CD14-positive monocyte (primary cell): ENCODE data around the gene HEY2. TPM values are rescaled to one million over a fixed set of nuclear protein-coding genes. Genes with fewer than 3 reads are reported as not detected.

Source experiments
- DNase-seq, 3 donors: peaks; one replicate each; pipeline ENCODE4 v3.0.0-alpha.2; 2011 to 2022
- H2AFZ ChIP-seq: 2 replicates; pipeline ENCODE4 v1.6.0; 2012; ENCODE audit warnings: mild to moderate bottlenecking, low read depth, low read length, inconsistent platforms; ENCODE audit not compliant: insufficient read depth, poor library complexity, severe bottlenecking
- H3K27ac ChIP-seq, 2 donors: 1 replicate in 1 of 2; 2 replicates in 1 of 2; pipeline ENCODE4 v1.5.1; 2012 to 2013; ENCODE audit warnings: low read length in 2 of 2, control low read depth in 1 of 2, inconsistent platforms in 1 of 2, low read depth in 1 of 2, mild to moderate bottlenecking in 1 of 2
- H3K27me3 ChIP-seq, 2 donors: one replicate each; pipeline versions ENCODE4 v1.6.0 to v1.6.1; 2011 to 2013; ENCODE audit warnings: low read length in 2 of 2; ENCODE audit not compliant: control insufficient read depth in 2 of 2, insufficient read depth in 2 of 2
- H3K36me3 ChIP-seq, 2 donors: replicated peaks in 1 of 2; 1 replicate in 1 of 2; 2 replicates in 1 of 2; pipeline versions ENCODE4 v1.5.1 to v1.6.1; 2012 to 2013; ENCODE audit warnings: low read length in 2 of 2, control low read depth in 1 of 2, inconsistent platforms in 1 of 2, mild to moderate bottlenecking in 1 of 2; ENCODE audit not compliant: insufficient read depth in 2 of 2, control insufficient read depth in 1 of 2
- H3K4me1 ChIP-seq, 2 donors: 1 replicate in 1 of 2; 2 replicates in 1 of 2; pipeline versions ENCODE4 v1.5.1 to v1.6.1; 2012 to 2013; ENCODE audit warnings: low read length in 2 of 2, control low read depth in 1 of 2, inconsistent platforms in 1 of 2, mild to moderate bottlenecking in 1 of 2, moderate library complexity in 1 of 2; ENCODE audit not compliant: insufficient read depth in 2 of 2, control insufficient read depth in 1 of 2
- H3K4me2 ChIP-seq: replicated peaks from 2 replicates; pipeline ENCODE3; 2012; ENCODE audit warnings: low read length, moderate library complexity, mild to moderate bottlenecking; ENCODE audit not compliant: poor library complexity, severe bottlenecking; ENCODE audit errors: extremely low read depth
- H3K4me3 ChIP-seq, 3 experiments: fragments of 200-600 bp in 1 of 3; sonication (generic) in 1 of 3; replicated peaks in 1 of 3; 1 replicate in 2 of 3; 2 replicates in 1 of 3; pipeline ENCODE4 v1.5.1; 2011 to 2013; ENCODE audit warnings: low read length in 3 of 3, mild to moderate bottlenecking in 3 of 3, control low read depth in 2 of 3, low read depth in 2 of 3, inconsistent platforms in 1 of 3, moderate library complexity in 1 of 3
- H3K79me2 ChIP-seq: 2 replicates; pipeline ENCODE4 v1.6.0; 2012; ENCODE audit warnings: mild to moderate bottlenecking, control low read depth, inconsistent platforms, low read length, moderate library complexity; ENCODE audit not compliant: insufficient read depth
- H3K9ac ChIP-seq: 2 replicates; pipeline ENCODE4 v1.6.0; 2017; ENCODE audit warnings: low read length, mild to moderate bottlenecking; ENCODE audit not compliant: insufficient read depth, poor library complexity, severe bottlenecking
- H3K9me3 ChIP-seq, 2 donors: replicated peaks in 1 of 2; 1 replicate in 1 of 2; 2 replicates in 1 of 2; pipeline versions ENCODE4 v1.5.1 to v1.6.1; 2012 to 2013; ENCODE audit warnings: low read length in 2 of 2, control low read depth in 1 of 2; ENCODE audit not compliant: control insufficient read depth in 1 of 2, insufficient read depth in 1 of 2
- H4K20me1 ChIP-seq: 2 replicates; pipeline ENCODE4 v1.6.0; 2012; ENCODE audit warnings: mild to moderate bottlenecking, low read length, control low read depth, moderate library complexity; ENCODE audit not compliant: insufficient read depth
- H3K27ac Mint-ChIP-seq, 7 donors: one replicate each; pipeline ENCODE4 v1.8.0; 2020; ENCODE audit warnings: mild to moderate bottlenecking in 7 of 7, mixed read lengths in 7 of 7, moderate library complexity in 6 of 7, inconsistent platforms in 2 of 7
- H3K27me3 Mint-ChIP-seq, 3 donors: one replicate each; pipeline ENCODE4 v1.8.0; 2021 to 2022; ENCODE audit warnings: low read depth in 3 of 3, mild to moderate bottlenecking in 3 of 3, mixed read lengths in 3 of 3, moderate library complexity in 3 of 3, inconsistent platforms in 1 of 3
- H3K36me3 Mint-ChIP-seq, 2 donors: one replicate each; pipeline ENCODE4 v1.8.0; 2020; ENCODE audit warnings: mixed read lengths in 2 of 2, inconsistent platforms in 1 of 2, mild to moderate bottlenecking in 1 of 2
- H3K4me1 Mint-ChIP-seq: one replicate; pipeline ENCODE4 v1.8.0; 2020; ENCODE audit warnings: mild to moderate bottlenecking, mixed read lengths
- H3K4me3 Mint-ChIP-seq, 2 donors: one replicate each; pipeline ENCODE4 v1.8.0; 2020; ENCODE audit warnings: mild to moderate bottlenecking in 2 of 2, mixed read lengths in 2 of 2, moderate library complexity in 1 of 2
- H3K9me3 Mint-ChIP-seq, 7 donors: one replicate each; pipeline ENCODE4 v1.8.0; 2020 to 2022; ENCODE audit warnings: mixed read lengths in 7 of 7, mild to moderate bottlenecking in 6 of 7, moderate library complexity in 6 of 7, inconsistent platforms in 2 of 7
- CTCF ChIP-seq: fragments of 200-600 bp; IDR thresholded peaks from one replicate; pipeline ENCODE4 v1.8.0; 2022; ENCODE audit warnings: antibody characterized with exemption, mild to moderate bottlenecking
- WGBS: methylation state at CpG from one replicate; pipeline ENCODE4 v1.1.5; 2013; ENCODE audit warnings: missing lambda C conversion rate; ENCODE audit not compliant: insufficient coverage; 5-methylcytosine and 5-hydroxymethylcytosine counted together
- intact Hi-C, 2 donors: fragments of 100-400 bp; cut with micrococcal nuclease; formaldehyde crosslinking; loops; one replicate each; pipeline versions ENCODE4 v1.15.0 to v1.15.1; 2023
- polyA plus RNA-seq, 3 donors: library from polyadenylated mRNA; depleted of rRNA in 1 of 3; unstranded in 2 of 3; stranded (reverse) in 1 of 3; fragments of 300-500 nt in 2 of 3; fragments of >200 nt in 1 of 3; fragmentation: Illumina TruSeq in 2 of 3; gene quantifications; 1 replicate in 2 of 3; 2 replicates in 1 of 3; pipeline ENCODE4 v1.2.3, GENCODE V29; 2012 to 2021

Gene HEY2
- polyA plus RNA-seq, 3 donors, result not detected

GRCh38 chr6:125727216-125727615 is 22.2 kb upstream of the HEY2 start:
- Histone ChIP-seq H3K4me2 (no peak overlapping the region), H4K20me1 (no peaks in the 10 kb centered on the region), H2AFZ (no peak overlapping the region), H3K4me1 (no peaks in the 10 kb centered on the region), H3K9me3 (no peaks in the 10 kb centered on the region), H3K4me3 (no peak overlapping the region), H3K9ac (no peak overlapping the region), H3K79me2 (no peaks in the 10 kb centered on the region), H3K27me3 (peaks cover 4% of the 10 kb centered on the region in 2 donors), H3K27ac (no peak overlapping the region), H3K36me3 (no peaks in the 10 kb centered on the region)
- Mint-ChIP-seq H3K36me3 (no peaks in the 10 kb centered on the region), H3K4me1 (no peaks in the 10 kb centered on the region), H3K27me3 (peaks cover 5 to 13% (median 6%) of the 10 kb centered on the region in 3 donors), H3K27ac (no peak overlapping the region), H3K4me3 (no peak overlapping the region), H3K9me3 (peaks cover 0 to 2% (median 0%) of the 10 kb centered on the region in 7 donors)
- DNase-seq, result no peak
- no peak for TF ChIP-seq CTCF
- intact Hi-C loops, result no loop called here

- whole genome bisulfite sequencing, result no CpG with 5 or more reads among the region's 1 CpG
- intact Hi-C loops, result no loop called here
Observed at GRCh38 chr6:125728739-125729138, 20.7 kb upstream of the HEY2 start.

More at GRCh38 chr6:125728739-125729138, 20.7 kb upstream of the HEY2 start:
- Histone ChIP-seq H3K4me1 (no peaks in the 10 kb centered on the region), H3K79me2 (no peaks in the 10 kb centered on the region), H3K4me2 (no peak overlapping the region), H3K27ac (no peak overlapping the region), H3K9ac (no peak overlapping the region), H3K9me3 (no peaks in the 10 kb centered on the region), H4K20me1 (no peaks in the 10 kb centered on the region), H3K36me3 (no peaks in the 10 kb centered on the region), H3K4me3 (no peak overlapping the region), H2AFZ (no peak overlapping the region), H3K27me3 (peaks cover 7 to 10% of the 10 kb centered on the region in 2 donors)
- no peaks in the 10 kb centered on the region for H3K36me3 Mint-ChIP-seq
- no peak for DNase-seq
- H3K9me3 Mint-ChIP-seq, result peaks cover 0 to 2% (median 0%) of the 10 kb centered on the region in 7 donors
- peaks cover 2 to 14% (median 11%) of the 10 kb centered on the region in 3 donors for H3K27me3 Mint-ChIP-seq
- no peak overlapping the region for H3K27ac Mint-ChIP-seq
- no peak overlapping the region for H3K4me3 Mint-ChIP-seq
- H3K4me1 Mint-ChIP-seq, result no peaks in the 10 kb centered on the region
- TF ChIP-seq CTCF, result no peak
